ENCODE results near the gene ZNF646.
A peak's percentile ranks its signal among the peaks of the same experiment; 100 is the strongest.

Gene ZNF646

DNA sequence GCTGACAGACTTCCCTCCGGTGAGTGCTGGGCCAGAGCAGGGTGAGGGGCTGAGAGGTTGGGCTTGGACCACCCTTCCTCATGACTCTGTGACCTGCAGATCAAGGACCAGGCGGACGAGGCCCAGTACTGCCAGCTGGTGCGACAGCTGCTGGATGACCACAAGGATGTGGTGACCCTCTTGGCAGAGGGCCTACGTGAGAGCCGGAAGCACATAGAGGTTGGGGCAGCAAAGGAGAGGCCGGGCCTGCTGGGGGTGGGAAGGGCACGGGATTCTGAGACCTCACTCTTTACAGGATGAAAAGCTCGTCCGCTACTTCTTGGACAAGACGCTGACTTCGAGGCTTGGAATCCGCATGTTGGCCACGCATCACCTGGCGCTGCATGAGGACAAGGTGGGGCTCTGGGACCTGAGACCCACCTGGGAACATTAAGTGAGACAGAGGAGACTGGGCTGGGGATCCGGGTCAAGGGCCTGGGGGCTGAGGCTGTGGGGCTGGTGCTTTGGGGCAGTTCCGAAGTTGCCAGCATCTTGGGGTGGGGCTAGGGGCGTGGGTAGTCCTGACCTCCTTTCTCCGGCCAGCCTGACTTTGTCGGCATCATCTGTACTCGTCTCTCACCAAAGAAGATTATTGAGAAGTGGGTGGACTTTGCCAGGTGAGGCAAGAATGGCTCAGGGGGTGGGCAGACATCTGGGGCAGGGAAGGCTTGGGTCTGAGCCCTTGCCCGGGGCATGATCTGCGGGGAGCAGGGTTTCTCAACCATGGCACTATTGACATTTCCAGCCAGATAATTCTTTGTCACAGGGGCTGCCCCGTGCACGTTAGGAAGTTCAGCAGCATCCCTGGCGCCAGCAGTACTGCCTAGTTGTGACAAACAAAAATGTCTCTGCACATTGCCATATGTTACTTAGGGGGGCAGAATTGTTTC, 36.1 kb downstream of the ZNF646 start:
- no peak for DNase-seq

- no peak for DNase-seq
Measured at GRCh38 chr16:31111881-31112466, 37.8 kb downstream of the ZNF646 start.

DNA sequence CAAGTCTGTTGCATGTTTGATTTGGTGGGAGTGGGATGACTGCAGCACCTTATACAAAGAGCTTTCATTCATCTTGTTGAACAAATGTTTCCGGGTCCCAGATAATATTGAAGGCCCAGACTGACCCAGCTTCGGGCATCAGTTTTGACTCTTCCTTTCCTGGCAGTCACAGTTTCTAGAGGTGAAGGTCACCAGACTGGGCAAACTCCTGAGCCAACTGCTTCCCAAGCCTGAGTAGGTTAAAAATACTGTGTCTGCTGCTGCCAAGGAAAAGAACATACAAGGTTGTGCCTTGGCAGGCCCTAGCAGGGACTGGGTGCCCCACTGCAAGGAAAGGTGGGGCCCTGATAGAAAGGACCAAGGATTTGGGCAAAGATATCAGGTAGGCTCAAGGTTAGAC, 38.5 kb downstream of the ZNF646 start:
- DNase-seq = no peak

GRCh38 chr16:31113121-31114120, 39.2 kb downstream of the ZNF646 start:
- DNase-seq = no peak

DNA sequence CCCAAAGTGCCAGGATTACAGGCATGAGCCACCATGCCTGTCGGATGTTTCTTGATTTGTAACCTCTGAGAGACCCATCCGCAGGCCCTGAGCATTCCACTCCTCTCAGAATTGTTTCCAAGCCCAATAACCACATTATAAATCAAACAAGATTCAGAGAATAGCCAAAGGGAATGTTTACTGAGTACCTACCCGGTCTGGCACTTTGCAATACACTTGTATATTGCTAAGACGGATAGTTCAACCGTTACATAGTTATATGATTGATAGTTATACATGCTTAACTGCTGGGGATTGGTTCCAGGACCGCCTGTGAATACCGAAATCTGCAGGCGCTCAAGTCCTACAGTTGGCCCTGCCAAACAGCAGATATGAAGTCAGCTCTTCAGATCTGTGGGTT, 40.2 kb downstream of the ZNF646 start:
- DNase-seq = no peak

GRCh38 chr16:31117384-31118222, 43.4 kb downstream of the ZNF646 start, which contains the start of gene KAT8:
KAT8 (plus strand) TSS chr16:31117664; CDS start chr16:31117682, 18 bp downstream.
- DNase-seq = peak; percentile 96

- DNase-seq = no peak
Measured at GRCh38 chr16:31118223-31119155, 44.3 kb downstream of the ZNF646 start.

- no peak for DNase-seq
Measured at GRCh38 chr16:31120129-31120528, 45.9 kb downstream of the ZNF646 start.

DNA sequence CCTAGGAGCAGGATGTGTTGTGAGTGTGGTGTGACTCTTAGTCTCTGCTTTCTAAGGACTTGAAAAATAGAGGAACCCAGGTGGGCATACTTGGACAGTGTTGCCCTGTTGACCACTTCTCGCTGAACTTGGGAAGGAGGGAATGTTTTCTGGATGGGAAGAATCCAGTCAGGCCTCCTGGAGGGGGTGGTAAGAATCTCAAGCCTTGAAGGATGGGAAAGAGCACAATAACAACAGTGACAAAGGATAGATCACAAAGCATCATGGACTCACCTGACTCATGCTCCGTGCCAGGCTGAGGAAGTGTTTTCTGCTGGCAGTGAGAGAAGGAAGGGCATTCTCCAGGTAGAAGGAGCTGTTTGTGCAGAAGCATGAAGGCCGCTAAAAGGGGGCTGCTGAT, 51.6 kb downstream of the ZNF646 start:
- DNase-seq = no peak

DNA sequence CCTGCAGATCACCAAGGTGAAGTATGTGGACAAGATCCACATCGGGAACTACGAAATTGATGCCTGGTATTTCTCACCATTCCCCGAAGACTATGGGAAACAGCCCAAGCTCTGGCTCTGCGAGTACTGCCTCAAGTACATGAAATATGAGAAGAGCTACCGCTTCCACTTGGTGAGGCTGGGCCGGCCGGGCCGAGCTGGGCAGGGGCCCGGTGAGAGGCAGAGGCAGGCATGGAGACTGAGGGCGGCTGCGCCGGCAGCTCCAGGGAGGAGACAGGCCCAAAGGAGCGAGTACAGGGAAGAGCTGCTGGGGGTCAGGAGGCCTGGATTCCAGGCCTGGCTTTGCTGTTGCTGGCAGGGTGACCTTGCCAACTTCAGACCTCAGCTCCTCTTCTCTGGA, 53.0 kb downstream of the ZNF646 start:
- no peak for DNase-seq

DNA sequence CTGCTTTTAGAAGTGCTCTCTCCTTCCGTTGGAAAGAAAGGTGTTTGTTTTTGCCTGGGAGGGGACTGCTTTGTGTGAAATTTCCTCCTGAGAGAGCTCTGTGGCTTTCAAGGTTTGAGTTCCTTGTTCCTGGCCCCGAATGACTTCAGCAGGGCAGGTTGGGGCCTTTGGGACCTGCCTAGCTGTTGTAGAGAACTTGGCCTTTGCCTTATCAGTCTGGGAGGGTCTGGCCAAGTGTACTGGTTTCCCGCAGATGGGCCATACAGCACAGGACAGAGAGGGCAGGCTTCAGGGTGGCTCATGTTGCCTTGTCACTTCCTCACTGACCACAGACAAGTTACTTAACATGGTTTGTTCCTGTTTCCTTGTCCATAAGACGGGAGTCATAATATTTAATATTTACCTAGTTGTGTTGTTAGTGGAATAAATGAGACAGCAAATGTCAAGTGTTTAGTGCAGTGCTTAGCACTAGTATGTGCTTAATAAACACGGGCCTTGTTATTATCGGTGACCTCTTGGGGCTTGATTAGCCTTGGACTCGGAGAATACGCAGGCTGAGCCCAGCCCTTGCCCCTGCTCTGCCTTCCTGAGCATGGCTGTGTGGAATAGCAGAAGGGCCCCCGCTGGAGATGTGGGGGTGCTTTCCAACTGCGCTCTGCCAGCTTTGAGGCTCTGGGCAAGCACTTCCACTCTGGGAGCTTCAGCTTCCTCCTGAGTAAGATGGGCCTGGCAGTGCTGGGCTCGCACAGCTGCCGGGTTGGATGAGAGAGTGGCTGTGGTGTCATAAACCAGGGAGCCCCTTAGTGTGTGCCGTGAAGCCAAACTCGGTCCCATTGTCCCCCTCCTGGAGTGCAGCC, 54.7 kb downstream of the ZNF646 start:
- DNase-seq = no peak

DNA sequence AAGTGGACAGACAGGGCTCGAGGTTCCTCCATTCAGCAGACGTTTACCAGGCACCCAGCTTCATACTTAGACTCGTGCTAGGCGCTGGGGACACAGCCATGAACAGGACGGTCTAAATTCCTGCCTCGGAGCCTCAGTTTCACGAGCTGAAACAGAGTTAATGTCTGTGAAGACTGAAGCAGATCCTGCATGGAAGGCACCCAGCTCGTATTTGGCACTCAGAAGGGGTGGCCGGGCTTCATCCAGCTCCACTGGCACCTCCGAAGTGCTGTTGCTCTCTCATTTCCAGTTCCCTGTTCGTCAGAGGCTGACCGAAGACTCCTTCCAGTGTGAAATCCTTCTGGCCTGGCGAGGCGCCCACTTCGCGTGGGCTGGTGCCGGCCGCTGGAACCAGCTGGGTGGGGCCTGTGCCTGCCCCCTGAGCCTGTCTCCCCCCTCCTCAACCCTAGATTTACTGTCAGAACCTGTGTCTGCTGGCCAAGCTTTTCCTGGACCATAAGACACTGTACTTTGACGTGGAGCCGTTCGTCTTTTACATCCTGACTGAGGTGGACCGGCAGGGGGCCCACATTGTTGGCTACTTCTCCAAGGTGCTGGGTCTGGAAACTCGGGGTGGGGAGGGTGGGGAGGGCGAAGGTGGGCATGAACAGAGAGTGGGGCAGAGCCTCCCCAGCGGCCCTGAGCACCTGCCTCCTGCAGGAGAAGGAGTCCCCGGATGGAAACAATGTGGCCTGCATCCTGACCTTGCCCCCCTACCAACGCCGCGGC, 55.5 kb downstream of the ZNF646 start:
- no peak for DNase-seq

DNA sequence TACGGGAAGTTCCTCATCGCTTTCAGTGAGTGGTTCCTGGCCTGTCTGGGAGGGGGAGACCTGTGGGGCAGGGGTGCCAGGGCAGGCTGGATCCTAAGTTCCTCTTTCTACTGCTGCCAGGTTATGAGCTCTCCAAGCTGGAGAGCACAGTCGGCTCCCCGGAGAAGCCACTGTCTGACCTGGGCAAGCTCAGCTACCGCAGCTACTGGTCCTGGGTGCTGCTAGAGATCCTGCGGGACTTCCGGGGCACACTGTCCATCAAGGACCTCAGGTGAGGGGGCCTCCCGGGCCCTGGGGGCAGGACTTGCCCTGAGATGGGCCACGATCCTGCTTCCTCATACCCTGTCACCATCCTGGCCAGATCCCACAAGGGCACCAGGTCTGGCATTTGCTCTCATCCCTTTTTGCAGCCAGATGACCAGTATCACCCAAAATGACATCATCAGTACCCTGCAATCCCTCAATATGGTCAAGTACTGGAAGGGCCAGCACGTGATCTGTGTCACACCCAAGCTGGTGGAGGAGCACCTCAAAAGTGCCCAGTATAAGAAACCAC, 56.2 kb downstream of the ZNF646 start:
- DNase-seq = no peak

GRCh38 chr16:31130899-31131298, 56.7 kb downstream of the ZNF646 start:
- no peak for DNase-seq

DNA sequence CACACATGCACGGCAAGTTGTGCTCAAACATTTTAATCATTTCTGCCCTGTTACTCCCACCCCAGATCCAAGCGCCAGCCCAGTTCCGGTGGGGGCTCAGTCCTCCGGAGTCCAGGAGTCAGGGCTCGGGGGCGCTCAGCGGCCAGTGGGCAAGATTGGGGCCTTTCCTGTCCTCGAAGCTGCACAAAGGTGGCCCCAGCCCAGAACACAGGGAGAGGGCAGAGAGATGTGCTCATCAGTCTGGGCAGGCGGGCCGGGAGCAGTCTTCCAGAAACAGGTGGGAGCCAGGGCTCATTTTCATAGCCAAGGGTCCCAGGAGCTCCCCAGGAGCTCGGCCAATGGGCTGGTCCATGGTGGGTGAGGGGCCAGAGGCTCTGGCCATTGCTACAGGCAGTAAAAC, 57.2 kb downstream of the ZNF646 start:
- DNase-seq = no peak

DNA sequence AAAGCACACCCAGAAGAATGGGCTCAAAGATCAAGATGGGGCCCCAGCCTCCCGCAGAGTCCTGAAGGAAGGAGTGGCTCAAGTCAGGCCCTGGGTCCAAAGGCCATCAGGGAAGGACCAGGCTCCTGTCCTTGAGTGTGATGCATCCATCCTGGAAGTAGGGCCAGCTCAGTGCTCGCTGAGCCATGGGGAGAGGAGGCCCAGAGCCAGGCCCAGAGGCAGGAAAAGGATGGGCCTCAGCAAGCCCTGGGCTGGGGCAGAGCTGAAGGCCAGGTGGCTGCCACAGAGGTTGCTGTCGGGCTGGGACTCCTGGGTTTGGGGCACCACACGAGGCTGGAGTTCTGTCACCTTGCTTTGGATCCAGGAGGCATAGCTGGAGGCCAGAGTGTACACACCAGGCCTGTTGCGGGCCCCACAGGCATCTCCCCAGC, 57.6 kb downstream of the ZNF646 start:
- no peak for DNase-seq

- DNase-seq = no peak
Measured at GRCh38 chr16:31132303-31132979, 58.2 kb downstream of the ZNF646 start.

DNA sequence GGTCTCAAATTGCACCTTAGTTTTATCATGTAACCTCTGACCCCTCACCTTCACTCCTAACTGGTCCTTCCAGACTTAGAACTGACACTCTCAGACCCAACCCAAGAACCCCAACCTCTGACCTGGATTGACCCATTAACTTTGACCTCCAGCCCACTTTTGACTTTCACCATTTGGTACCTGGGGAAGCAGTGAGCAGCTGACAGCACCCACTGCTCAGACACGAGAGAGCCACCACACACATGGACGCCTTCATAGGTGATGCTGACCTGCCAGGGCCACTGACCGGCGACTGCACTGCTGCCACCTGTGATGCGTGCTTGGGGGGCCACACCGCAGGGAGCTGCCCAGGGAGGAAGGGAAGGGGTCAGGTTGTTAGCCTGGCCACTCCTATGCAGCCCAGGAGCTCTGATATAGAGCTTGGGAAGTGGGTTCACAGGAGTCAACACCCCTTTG, 58.9 kb downstream of the ZNF646 start:
- DNase-seq = no peak

Data from activated CD8-positive, alpha-beta memory T cell treated with anti-CD3 and anti-CD28 coated beads, Interleukin-2, amount 50 U/mL, for 4 hours (primary cell).